ENCODE measurements around the gene PPP1R14D. TPM values are rescaled to one million over a fixed set of nuclear protein-coding genes. Genes with fewer than 3 reads are reported as not detected.

PPP1R14D gene
- total and polyA plus RNA-seq, 2 of the 8 experiments (the other 6 are each of a cell fraction or from before 2014, with no cell fraction given) = not detected

GRCh38 chr15:40863660-40864270 lies 35.3 kb upstream of the PPP1R14D start:
- no peak overlapping the region for H3K23ac ChIP-seq (ENCODE audit: insufficient read length)
- H3K14ac ChIP-seq (ENCODE audit: insufficient read length) = no peak overlapping the region
- TF ChIP-seq POLR2AphosphoS5 (IDR thresholded peaks at IDR 0.05; ENCODE audit: low read depth, low read length) (no peak), EP300 (IDR thresholded peaks at IDR 0.05; ENCODE audit: borderline replicate concordance in 1 of 2, low read depth in 2 of 2, low read length in 2 of 2) (no peak), SP2 (IDR thresholded peaks at IDR 0.05; ENCODE audit: low read length) (no peak), CEBPB (IDR thresholded peaks at IDR 0.05; ENCODE audit: low read depth, low read length) (no peak), SP1 (IDR thresholded peaks at IDR 0.05; ENCODE audit: low read depth, low read length) (no peak), KDM5A (IDR thresholded peaks at IDR 0.05; ENCODE audit: low read length) (no peak), CHD2 (IDR thresholded peaks at IDR 0.05; ENCODE audit: low read length) (no peak), ATF2 (IDR thresholded peaks at IDR 0.05; ENCODE audit: low read length) (no peak), BCL11A (IDR thresholded peaks at IDR 0.05; ENCODE audit: low read depth in 2 of 2, low read length in 2 of 2) (no peak), SRF (IDR thresholded peaks at IDR 0.05; ENCODE audit: low read depth, low read length) (no peak), TAF7 (optimal IDR thresholded peaks at IDR 0.05; ENCODE audit: borderline replicate concordance, low read depth, low read length) (no peak), POLR2A (IDR thresholded peaks at IDR 0.05; ENCODE audit: control extremely low read depth in 1 of 2, low read depth in 2 of 2, low read length in 2 of 2) (no peak), SIN3A (conservative IDR thresholded peaks at IDR 0.05 in 1 of 2, IDR thresholded peaks at IDR 0.05 in 1 of 2; ENCODE audit: low read depth in 1 of 2, low read length in 2 of 2) (no peak)
- no peak overlapping the region for H2AFZ ChIP-seq (ENCODE audit: low read length)
- no peaks in the 10 kb centered on the region for H3K79me2 ChIP-seq (ENCODE audit: control insufficient read depth in 1 of 2, insufficient read depth in 2 of 2, low read length in 2 of 2)
- H2BK12ac ChIP-seq (ENCODE audit: low read depth, low read length) = no peak overlapping the region
- H3K4ac ChIP-seq (replicated peaks; ENCODE audit: insufficient read length, low read depth, low read length) = no peak overlapping the region
- H3K4me3 ChIP-seq (ENCODE audit: extremely low read depth in 1 of 4, insufficient read depth in 2 of 4, low read depth in 3 of 4, low read length in 4 of 4) = no peak overlapping the region
- no peaks in the 10 kb centered on the region for H3K4me1 ChIP-seq (replicated peaks in 1 of 4; ENCODE audit: control insufficient read depth in 3 of 4, insufficient read depth in 4 of 4, low read length in 3 of 4)
- ChIA-PET POLR2A (ENCODE audit: partially characterized antibody) (interaction anchor here (1.0 to 1.8 kb wide), 4 partner anchors 17 to 33 kb away, joined by 3 to 4 read pairs (median 4); no protein-coding TSS in a partner anchor), CTCF (ENCODE audit: partially characterized antibody) (interaction anchor here (0.5 to 1.8 kb wide), 5 partner anchors 31 to 274 kb away, joined by 3 to 11 read pairs (median 3); partner anchors contain the start of gene VPS18)
- H4K5ac ChIP-seq (ENCODE audit: insufficient read length, low read depth, low read length) = no peak overlapping the region
- H4K91ac ChIP-seq (replicated peaks; ENCODE audit: insufficient read length, low read length) = no peak overlapping the region
- H3K79me1 ChIP-seq (ENCODE audit: low read depth, low read length) = no peaks in the 10 kb centered on the region
- no peak overlapping the region for H2AK5ac ChIP-seq (ENCODE audit: low read depth, low read length)
- H2BK5ac ChIP-seq (ENCODE audit: low read depth, low read length) = no peak overlapping the region
- peaks cover 0 to 1% of the 10 kb centered on the region in 2 experiments for H4K20me1 ChIP-seq (replicated peaks in 1 of 2; ENCODE audit: control insufficient read depth in 1 of 2, insufficient read depth in 2 of 2, low read length in 2 of 2)
- H2BK15ac ChIP-seq (ENCODE audit: low read length) = no peak overlapping the region
- no peak overlapping the region for H3K18ac ChIP-seq (ENCODE audit: extremely low read depth, low read length)
- H2BK120ac ChIP-seq (replicated peaks; ENCODE audit: low read depth, low read length) = no peak overlapping the region
- no peak for DNase-seq (ENCODE audit: low read depth in 1 of 2, low spot score in 2 of 2)
- no peak overlapping the region for H3K56ac ChIP-seq (replicated peaks; ENCODE audit: insufficient read length, low read depth, low read length)
- no peak overlapping the region for H3K9ac ChIP-seq (replicated peaks in 1 of 4; ENCODE audit: extremely low read depth in 1 of 4, low read depth in 3 of 4, low read length in 3 of 4)
- no peak overlapping the region for H4K8ac ChIP-seq (ENCODE audit: extremely low read depth, insufficient read depth, low read length)
- no peaks in the 10 kb centered on the region for H3K27me3 ChIP-seq (replicated peaks in 1 of 4; ENCODE audit: control insufficient read depth in 3 of 4, extremely low read depth in 1 of 4, insufficient read depth in 3 of 4, low read length in 3 of 4)
- FAIRE-seq = no peak
- H3K4me2 ChIP-seq (ENCODE audit: insufficient read depth in 1 of 2, low read depth in 2 of 2, low read length in 2 of 2) = no peak overlapping the region
- no peaks in the 10 kb centered on the region for H3K36me3 ChIP-seq (ENCODE audit: control insufficient read depth in 2 of 4, insufficient read depth in 4 of 4, low read length in 3 of 4)
- H3K27ac ChIP-seq (ENCODE audit: low read depth, low read length) = no peak overlapping the region
- WGBS, 2 experiments (ENCODE audit: extremely low coverage in 1 of 2, insufficient coverage in 1 of 2, insufficient read length in 1 of 2, insufficient replicate concordance in 2 of 2, low coverage in 1 of 2, low lambda C conversion rate in 2 of 2, missing lambda C conversion rate in 1 of 2) = 91% methylated on average over 4 of the region's 4 CpGs; no CpG with 5 or more reads in 1 of the 2 experiments
- H2BK20ac ChIP-seq (ENCODE audit: low read length) = no peak overlapping the region
- no peaks in the 10 kb centered on the region for H3K9me3 ChIP-seq (ENCODE audit: insufficient read depth in 2 of 2, low read depth in 1 of 2, low read length in 1 of 2)
- H3K23me2 ChIP-seq (ENCODE audit: low read depth, low read length) = no peaks in the 10 kb centered on the region
